H1 (cell line): ENCODE results near the gene CCNB3. TPM values are rescaled to one million over a fixed set of nuclear protein-coding genes. Genes with fewer than 3 reads are reported as not detected.

Source experiments
- BACH1 ChIP-seq: IDR thresholded peaks from 2 replicates; pipeline ENCODE4 v1.6.1; 2012; ENCODE audit warnings: low read length, improper control_type of control experiment
- CTCF ChIP-seq, 3 experiments: IDR thresholded peaks; 1 replicate in 2 of 3; 2 replicates in 1 of 3; pipeline versions ENCODE4 v1.5.1 to v1.6.1; 2011; ENCODE audit warnings: low read length in 3 of 3, mild to moderate bottlenecking in 3 of 3, inconsistent platforms in 2 of 3, low read depth in 1 of 3, moderate library complexity in 1 of 3; ENCODE audit not compliant: insufficient read depth in 1 of 3; ENCODE audit errors: control extremely low read depth in 1 of 3
- EGR1 ChIP-seq: IDR thresholded peaks from 2 replicates; pipeline ENCODE4 v1.6.1; 2011; ENCODE audit warnings: low read depth, low read length, borderline replicate concordance
- KDM4A ChIP-seq: IDR thresholded peaks from one replicate; pipeline ENCODE4 v1.7.1; 2012; ENCODE audit warnings: low read depth, mild to moderate bottlenecking, moderate library complexity, low read length, inconsistent platforms; ENCODE audit not compliant: severe bottlenecking
- MAFK ChIP-seq: IDR thresholded peaks from 2 replicates; pipeline ENCODE4 v1.6.1; 2012; ENCODE audit warnings: low read depth, mild to moderate bottlenecking, improper control_type of control experiment, low read length
- MAX ChIP-seq: IDR thresholded peaks from 2 replicates; pipeline ENCODE4 v1.6.1; 2012; ENCODE audit warnings: inconsistent platforms
- SRF ChIP-seq: IDR thresholded peaks from 2 replicates; pipeline ENCODE4 v1.6.1; 2011; ENCODE audit warnings: mild to moderate bottlenecking, low read depth, low read length, moderate library complexity
- TAF1 ChIP-seq: IDR thresholded peaks from 2 replicates; pipeline ENCODE4 v1.6.1; 2011; ENCODE audit warnings: mild to moderate bottlenecking, low read depth, low read length
- TBP ChIP-seq: IDR thresholded peaks from 2 replicates; pipeline ENCODE4 v1.6.1; 2011; ENCODE audit warnings: low read depth, low read length, improper control_type of control experiment
- TEAD4 ChIP-seq: IDR thresholded peaks from 2 replicates; pipeline ENCODE4 v1.6.1; 2012; ENCODE audit warnings: low read depth, low read length, inconsistent platforms, mixed read lengths
- USF2 ChIP-seq: IDR thresholded peaks from 2 replicates; pipeline ENCODE4 v1.6.1; 2011; ENCODE audit warnings: low read length, improper control_type of control experiment
- polyA plus RNA-seq, 7 experiments: library from polyadenylated mRNA; depleted of rRNA in 3 of 7; stranded (reverse) in 5 of 7; unstranded in 2 of 7; fragments of >200 nt in 5 of 7; fragments of 200-250 nt in 2 of 7; gene quantifications; 1 replicate in 5 of 7; 2 replicates in 1 of 7; 4 replicates in 1 of 7; pipeline versions ENCODE4 v1.2.1 to v1.2.3, GENCODE V29; 2011 to 2013; ENCODE audit warnings: missing spikeins in 2 of 7, mixed read lengths in 2 of 7
- total RNA-seq: library from RNA; stranded (reverse); fragmentation: NEBNext Ultra II Directional; extraction: Animal tissue kit (Norgen Biotek cat#: 25700); gene quantifications from 2 replicates; pipeline ENCODE4 v1.2.1, GENCODE V29; 2021

Gene CCNB3
- total and polyA plus RNA-seq, 2 of the 8 experiments (the other 6 are each of a cell fraction or from before 2014, with no cell fraction given): 0.09 to 0.30 TPM

GRCh38 chrX:50204364-50204899, at the start of gene CCNB3 (continued):
- no peak for TF ChIP-seq KDM4A
- TF ChIP-seq USF2: peak; percentile 66
- TF ChIP-seq EGR1: no peak
- peak; percentile 44 to 90 (median 53) for TF ChIP-seq CTCF (IDR thresholded peaks at IDR 0.05; ENCODE audit: control extremely low read depth in 1 of 3, insufficient read depth in 1 of 3, low read depth in 1 of 3, low read length in 3 of 3)
- TF ChIP-seq MAX: peak; percentile 36; the same call in 1 of the 2 replicates
- TF ChIP-seq SRF: no peak
- TF ChIP-seq TAF1: peak; percentile 42; the same call in 1 of the 2 replicates
- no peak for TF ChIP-seq TBP
- no peak for TF ChIP-seq TEAD4
- TF ChIP-seq BACH1: peak; percentile 23; the same call in 1 of the 2 replicates
- peak; percentile 10; the same call in 1 of the 2 replicates for TF ChIP-seq MAFK
